HG02885 (cell line): Measurements from ENCODE around the gene HSPA5.
"Not testable (repeated sequence)": the region's sequence is repeated elsewhere in the genome, so short reads cannot be mapped to it uniquely, and the experiment has no call there.

Experiments used
- ATAC-seq: cut with Tn5 transposase; IDR thresholded peaks from one replicate; pipeline ENCODE4 v1.9.1; 2021; ENCODE audit warnings: mild to moderate bottlenecking; ENCODE audit not compliant: unreplicated experiment, poor library complexity

Gene HSPA5

GRCh38 chr9:125241000-125241862 lies at the start of gene HSPA5:
TSS of gene HSPA5 (minus strand) at chr9:125241343. CDS start at chr9:125241126, 217 bp downstream.
- peak; percentile 94 for ATAC-seq

GRCh38 chr9:125286935-125287433 lies 45.8 kb upstream of the HSPA5 start:
- not testable (repeated sequence) for ATAC-seq

GRCh38 chr9:125284855-125285254 lies 43.7 kb upstream of the HSPA5 start:
- no peak for ATAC-seq

DNA sequence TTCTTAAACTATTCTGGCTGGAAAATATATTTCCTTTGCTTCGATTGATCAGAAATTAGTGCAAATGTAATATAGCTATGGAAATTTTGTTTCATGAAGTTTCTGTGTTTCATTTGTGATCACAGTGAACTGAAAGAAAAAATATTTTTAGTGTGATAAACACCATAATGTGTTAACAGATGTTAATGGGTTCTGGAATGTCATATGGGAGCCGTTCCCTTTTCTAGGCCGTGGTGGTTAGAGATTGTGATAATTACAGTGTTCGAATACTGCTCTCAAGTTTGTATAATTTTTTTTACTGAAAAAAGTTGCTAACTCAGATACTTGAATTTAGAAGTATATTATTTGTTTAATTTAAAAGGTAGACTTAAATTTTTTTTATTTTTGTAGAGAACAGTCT lies 39.8 kb upstream of the HSPA5 start:
- ATAC-seq, result no peak

GRCh38 chr9:125277411-125277810 lies 36.3 kb upstream of the HSPA5 start:
- ATAC-seq, result no peak

- ATAC-seq, result no peak
Measured at GRCh38 chr9:125276771-125277170, 35.6 kb upstream of the HSPA5 start.

- ATAC-seq, result no peak
Measured at GRCh38 chr9:125272697-125273096, 31.6 kb upstream of the HSPA5 start.

- no peak for ATAC-seq
Measured at GRCh38 chr9:125271081-125271480, 29.9 kb upstream of the HSPA5 start.

DNA sequence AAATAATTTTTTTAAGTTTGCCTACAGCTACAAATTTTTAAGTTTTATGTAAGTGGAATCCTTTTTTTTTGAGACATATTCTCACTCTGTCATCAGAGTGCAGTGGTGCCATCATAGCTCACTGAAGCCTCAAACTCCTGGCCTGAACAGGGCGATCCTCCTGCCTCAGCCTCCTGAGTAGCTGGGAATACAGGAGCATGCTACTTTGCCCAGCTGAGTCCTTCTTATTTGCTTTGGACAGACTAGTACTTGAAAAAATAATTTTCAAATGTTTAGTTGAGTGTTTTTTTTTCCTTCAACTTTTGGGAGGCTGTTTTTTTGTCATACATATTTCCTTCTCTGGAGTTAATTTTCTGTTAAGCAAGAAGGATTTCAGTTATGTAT lies 27.9 kb upstream of the HSPA5 start:
- no peak for ATAC-seq

- ATAC-seq, result no peak
Measured at GRCh38 chr9:125268394-125269013, 27.4 kb upstream of the HSPA5 start.

GRCh38 chr9:125264068-125264467 lies 22.9 kb upstream of the HSPA5 start:
- ATAC-seq, result not testable (repeated sequence)

GRCh38 chr9:125262294-125262991 lies 21.3 kb upstream of the HSPA5 start:
- ATAC-seq, result no peak

DNA sequence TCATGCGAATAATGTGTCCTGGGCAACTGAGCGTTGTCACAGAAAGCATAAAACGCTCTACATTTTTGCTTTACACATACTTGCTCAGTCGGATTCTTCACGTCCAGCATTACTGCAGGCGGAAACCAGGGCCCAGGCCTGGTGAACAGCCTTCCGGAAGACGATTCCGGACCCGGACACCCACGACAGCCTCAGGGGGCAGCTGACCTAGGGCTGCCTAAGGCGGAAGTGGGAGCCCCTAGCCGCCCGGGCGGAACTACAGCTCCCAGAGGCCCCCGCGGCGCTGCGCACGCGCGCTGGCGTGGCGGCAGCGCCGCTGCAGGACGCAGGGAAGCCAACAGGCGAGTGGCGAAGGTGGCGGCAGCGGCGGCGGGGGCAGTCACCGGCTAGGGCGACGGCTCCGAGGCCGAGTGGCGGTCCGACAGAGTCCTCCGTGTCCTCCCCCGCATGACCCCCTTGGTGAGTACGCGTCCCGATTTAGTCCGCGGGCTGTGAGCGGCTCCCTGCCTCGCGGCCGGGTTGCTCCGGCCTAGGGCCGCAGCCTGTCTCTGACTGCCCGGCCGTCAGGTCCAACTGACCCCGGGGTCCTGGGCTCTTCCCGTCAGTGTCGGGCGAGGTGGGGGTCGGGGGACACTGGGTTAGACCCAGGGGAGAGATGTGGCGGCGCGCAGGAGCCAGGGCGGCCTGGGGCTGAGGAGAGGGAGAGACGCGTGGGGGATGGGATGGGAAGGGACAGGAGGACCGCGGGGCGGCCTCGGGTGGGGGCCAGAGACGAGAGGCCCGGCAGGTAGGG lies 20.6 kb upstream of the HSPA5 start, which contains the start of gene GAPVD1:
TSS of gene GAPVD1 (plus strand) at position 326 of the 793 bp plus-strand sequence. CDS start 37,096 bp downstream, outside the sequence.
- peak; percentile 94 for ATAC-seq

- no peak for ATAC-seq
Measured at GRCh38 chr9:125260561-125260960, 19.4 kb upstream of the HSPA5 start.

DNA sequence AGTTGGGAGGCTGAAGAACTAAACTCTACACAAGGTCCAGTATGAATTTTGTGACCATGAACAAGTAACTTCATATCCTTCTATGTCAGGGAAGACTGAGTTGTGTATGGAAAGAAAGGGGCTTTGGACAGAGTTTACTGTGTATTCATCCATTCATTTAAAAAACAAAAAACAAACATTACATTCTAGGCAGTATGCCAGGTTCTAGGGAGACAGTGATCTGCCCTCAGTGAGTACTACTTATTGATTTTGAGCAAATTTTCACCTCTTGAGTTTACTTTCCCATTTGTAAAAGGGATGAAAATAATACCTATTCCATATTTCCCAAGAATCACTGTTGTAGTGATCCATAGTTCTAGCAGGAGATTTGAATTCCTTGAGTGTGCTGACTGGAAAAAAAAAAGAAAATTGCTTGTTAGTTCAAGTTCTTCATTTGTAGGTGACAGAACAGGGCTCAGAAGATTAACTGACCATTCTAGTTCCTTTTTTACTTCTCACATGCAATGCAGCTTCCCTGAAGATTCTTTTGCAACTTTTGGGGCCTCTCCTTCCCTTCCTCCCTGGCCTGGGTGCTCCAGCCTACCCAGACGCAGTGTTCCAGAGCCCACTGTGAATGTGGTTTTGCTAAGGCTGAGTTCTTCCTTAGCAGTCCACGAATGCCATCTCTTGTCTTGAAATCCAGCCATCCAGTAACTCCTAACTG lies 17.8 kb upstream of the HSPA5 start:
- ATAC-seq, result no peak

GRCh38 chr9:125258160-125258785 lies 17.1 kb upstream of the HSPA5 start:
- ATAC-seq, result no peak

DNA sequence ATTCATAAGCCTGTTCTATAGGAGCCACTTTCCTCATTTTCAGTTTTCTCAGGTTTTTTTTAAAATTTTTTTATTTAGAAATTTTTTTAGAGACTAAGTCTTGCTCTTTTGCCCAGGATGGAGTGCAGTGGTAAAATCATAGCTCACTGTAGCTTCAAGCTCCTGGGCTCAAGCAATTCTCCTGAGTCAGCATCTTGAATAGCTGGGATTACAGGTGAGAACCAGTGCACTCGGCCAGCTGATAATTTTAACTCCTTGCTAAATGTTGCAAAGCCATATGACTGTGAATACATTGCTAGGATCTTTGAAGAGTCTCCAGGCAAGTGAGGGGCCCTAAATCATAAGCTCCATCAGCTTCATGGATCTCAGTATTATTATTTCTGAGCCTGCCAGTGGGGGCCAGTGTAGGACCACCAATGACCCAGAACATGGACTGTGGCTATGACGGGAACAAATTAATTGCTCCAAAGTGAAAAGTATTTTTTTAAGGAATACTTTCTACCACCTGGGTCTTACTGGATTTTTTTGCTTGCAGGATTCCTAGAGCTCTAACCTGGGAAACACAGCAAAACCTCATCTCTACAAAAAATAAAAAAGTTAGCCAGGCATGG lies 14.7 kb upstream of the HSPA5 start:
- no peak for ATAC-seq

- no peak for ATAC-seq
Measured at GRCh38 chr9:125254231-125254630, 13.1 kb upstream of the HSPA5 start.

- ATAC-seq, result no peak
Measured at GRCh38 chr9:125246261-125246667, 5.1 kb upstream of the HSPA5 start.
